Adrenal gland (tissue), 5 donors: ENCODE data around the gene ANO4.

Experiments used
- POLR2A ChIP-seq, 2 donors: fragments of 450-650 bp; IDR thresholded peaks; one replicate each; pipeline ENCODE4 v1.6.1; 2017; ENCODE audit warnings: antibody characterized with exemption in 2 of 2, mild to moderate bottlenecking in 2 of 2, moderate library complexity in 1 of 2
- TF ChIP-seq, protein P1 (sequence below), 6 experiments: fragments of 450-650 bp in 4 of 6; fragments of 200-600 bp in 2 of 6; sonication (generic) in 1 of 6; IDR thresholded peaks; 1 replicate in 5 of 6; 2 replicates in 1 of 6; pipeline versions ENCODE4 v1.5.1 to v1.8.0; 2016 to 2021; ENCODE audit warnings: antibody characterized with exemption in 6 of 6, mild to moderate bottlenecking in 2 of 6, moderate library complexity in 1 of 6
- donor health status: DM: no; HTN: no; CAD: no.

DNA sequence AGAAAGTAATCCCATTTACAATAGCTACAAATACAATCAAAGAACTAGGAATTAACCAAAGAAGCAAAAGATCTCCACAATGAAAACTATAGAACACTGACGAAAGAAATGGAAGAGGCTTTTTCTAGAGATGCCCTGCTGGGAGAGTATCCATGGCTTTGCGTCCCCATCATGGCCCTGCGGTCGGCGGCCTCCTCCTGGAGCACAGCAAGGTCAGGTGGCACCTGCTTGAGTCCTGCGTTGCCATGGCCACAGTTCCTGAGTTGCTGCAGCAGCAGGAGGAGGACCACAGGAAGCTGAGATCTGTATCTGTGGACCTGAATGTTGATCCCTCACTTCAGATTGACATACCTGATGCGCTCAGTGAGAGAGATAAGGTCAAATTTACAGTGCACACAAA is 271.9 kb downstream of the ANO4 start:
- TF ChIP-seq, protein P1, sequence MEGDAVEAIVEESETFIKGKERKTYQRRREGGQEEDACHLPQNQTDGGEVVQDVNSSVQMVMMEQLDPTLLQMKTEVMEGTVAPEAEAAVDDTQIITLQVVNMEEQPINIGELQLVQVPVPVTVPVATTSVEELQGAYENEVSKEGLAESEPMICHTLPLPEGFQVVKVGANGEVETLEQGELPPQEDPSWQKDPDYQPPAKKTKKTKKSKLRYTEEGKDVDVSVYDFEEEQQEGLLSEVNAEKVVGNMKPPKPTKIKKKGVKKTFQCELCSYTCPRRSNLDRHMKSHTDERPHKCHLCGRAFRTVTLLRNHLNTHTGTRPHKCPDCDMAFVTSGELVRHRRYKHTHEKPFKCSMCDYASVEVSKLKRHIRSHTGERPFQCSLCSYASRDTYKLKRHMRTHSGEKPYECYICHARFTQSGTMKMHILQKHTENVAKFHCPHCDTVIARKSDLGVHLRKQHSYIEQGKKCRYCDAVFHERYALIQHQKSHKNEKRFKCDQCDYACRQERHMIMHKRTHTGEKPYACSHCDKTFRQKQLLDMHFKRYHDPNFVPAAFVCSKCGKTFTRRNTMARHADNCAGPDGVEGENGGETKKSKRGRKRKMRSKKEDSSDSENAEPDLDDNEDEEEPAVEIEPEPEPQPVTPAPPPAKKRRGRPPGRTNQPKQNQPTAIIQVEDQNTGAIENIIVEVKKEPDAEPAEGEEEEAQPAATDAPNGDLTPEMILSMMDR (IDR thresholded peaks at IDR 0.05), result no peak
- TF ChIP-seq POLR2A (IDR thresholded peaks at IDR 0.05), result no peak
